Transverse colon (tissue), 4 donors: ENCODE measurements around the gene LRRC45.

Source experiments
- EP300 ChIP-seq: sonication (generic); formaldehyde crosslinking; IDR thresholded peaks from one replicate; pipeline ENCODE4 v1.6.1; 2017; ENCODE audit warnings: antibody characterized with exemption, low read depth
- POLR2A ChIP-seq: fragments of 450-650 bp; IDR thresholded peaks from one replicate; pipeline ENCODE4 v1.6.1; 2016; ENCODE audit warnings: antibody characterized with exemption, mild to moderate bottlenecking, moderate library complexity
- POLR2AphosphoS5 ChIP-seq, 3 donors: sonication (generic); formaldehyde crosslinking; IDR thresholded peaks; one replicate each; pipeline ENCODE4 v1.6.1; 2016; ENCODE audit warnings: antibody characterized with exemption in 3 of 3
- TF ChIP-seq, protein P1 (sequence below), 5 experiments: fragments of 200-600 bp in 3 of 5; fragments of 450-650 bp in 2 of 5; sonication (generic) in 3 of 5; IDR thresholded peaks; 1 replicate in 2 of 5; 2 replicates in 3 of 5; pipeline ENCODE4 v1.5.1; 2016 to 2017; ENCODE audit warnings: antibody characterized with exemption in 5 of 5, inconsistent platforms in 3 of 5, mild to moderate bottlenecking in 2 of 5, moderate library complexity in 1 of 5

DNA sequence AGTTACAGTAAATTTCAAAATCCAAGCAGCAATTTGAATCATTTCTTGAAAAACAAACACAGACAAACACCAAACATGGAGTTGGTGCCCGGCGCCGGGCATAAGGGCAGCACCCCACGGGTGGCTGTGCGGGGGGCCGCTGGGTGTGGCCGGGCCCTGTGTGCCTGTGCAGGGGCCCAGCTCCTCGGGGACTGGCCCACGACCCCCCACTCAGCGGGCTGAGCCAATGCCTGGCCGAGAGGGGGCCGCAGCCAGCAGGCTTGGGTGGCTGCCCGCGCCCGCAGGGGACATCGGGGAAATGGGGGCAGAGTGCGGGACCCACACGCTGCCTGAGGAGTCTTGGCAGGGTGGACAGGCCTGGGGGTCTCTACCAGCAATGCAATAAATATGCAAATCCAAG is 55.3 kb downstream of the LRRC45 start:
- TF ChIP-seq, protein P1, sequence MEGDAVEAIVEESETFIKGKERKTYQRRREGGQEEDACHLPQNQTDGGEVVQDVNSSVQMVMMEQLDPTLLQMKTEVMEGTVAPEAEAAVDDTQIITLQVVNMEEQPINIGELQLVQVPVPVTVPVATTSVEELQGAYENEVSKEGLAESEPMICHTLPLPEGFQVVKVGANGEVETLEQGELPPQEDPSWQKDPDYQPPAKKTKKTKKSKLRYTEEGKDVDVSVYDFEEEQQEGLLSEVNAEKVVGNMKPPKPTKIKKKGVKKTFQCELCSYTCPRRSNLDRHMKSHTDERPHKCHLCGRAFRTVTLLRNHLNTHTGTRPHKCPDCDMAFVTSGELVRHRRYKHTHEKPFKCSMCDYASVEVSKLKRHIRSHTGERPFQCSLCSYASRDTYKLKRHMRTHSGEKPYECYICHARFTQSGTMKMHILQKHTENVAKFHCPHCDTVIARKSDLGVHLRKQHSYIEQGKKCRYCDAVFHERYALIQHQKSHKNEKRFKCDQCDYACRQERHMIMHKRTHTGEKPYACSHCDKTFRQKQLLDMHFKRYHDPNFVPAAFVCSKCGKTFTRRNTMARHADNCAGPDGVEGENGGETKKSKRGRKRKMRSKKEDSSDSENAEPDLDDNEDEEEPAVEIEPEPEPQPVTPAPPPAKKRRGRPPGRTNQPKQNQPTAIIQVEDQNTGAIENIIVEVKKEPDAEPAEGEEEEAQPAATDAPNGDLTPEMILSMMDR (IDR thresholded peaks at IDR 0.05), result no peak
- TF ChIP-seq POLR2AphosphoS5 (IDR thresholded peaks at IDR 0.05) (no peak), EP300 (no peak), POLR2A (no peak)
